ENCODE measurements around the gene SMIM23.
"Not testable (repeated sequence)": the region's sequence is repeated elsewhere in the genome, so short reads cannot be mapped to it uniquely, and the experiment has no call there.

SMIM23 gene

GRCh38 chr5:171773106-171773505, 12.5 kb upstream of the SMIM23 start:
- no peak for DNase-seq (ENCODE audit: low read depth in 2 of 2)

DNA sequence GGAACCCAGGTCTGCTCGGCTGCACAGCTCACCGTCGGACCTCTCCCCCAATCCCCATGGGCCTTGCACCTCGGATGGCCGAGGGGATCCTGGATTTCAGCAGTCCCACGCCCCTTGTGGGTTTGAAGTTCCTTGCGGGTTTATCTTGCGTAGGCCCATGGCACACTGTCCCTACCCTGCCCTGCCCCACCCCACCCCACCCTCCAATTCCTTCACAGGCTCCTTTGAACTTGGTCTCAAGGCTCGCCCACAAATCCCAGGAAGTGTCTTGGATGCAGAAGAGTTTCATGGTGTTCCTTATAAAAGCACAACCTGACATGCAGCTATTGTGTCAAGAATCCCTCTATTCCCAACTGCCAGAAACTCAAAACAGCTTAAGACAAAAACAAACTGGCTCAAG, 11.2 kb upstream of the SMIM23 start:
- DNase-seq (ENCODE audit: low read depth in 2 of 2) = no peak

GRCh38 chr5:171776213-171776612, 9.4 kb upstream of the SMIM23 start:
- no peak for DNase-seq (ENCODE audit: low read depth in 2 of 2)

- DNase-seq (ENCODE audit: low read depth in 2 of 2) = no peak
These were observed 8.6 kb upstream of the SMIM23 start for GRCh38 chr5:171776770-171777759.

DNA sequence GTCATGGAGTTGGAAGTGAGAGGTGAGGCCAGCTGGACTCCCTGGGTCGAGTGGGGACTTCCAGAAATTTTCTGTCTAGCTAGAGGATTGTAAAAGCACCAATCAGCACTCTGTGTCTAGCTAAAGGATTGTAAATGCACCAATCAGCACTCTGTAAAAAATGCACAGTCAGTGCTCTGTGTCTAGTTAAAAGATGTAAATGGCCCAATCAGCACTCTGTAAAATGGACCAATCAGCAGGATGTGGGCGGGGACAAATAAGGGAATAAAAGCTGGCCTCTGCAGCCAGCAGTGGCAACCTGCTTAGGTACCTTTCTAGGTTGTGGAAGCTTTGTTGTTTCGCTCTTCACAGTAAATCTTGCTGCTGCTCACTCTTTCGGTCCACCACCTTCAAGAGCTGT, 3.9 kb upstream of the SMIM23 start:
- not testable (repeated sequence) for DNase-seq (ENCODE audit: low read depth in 2 of 2)

DNA sequence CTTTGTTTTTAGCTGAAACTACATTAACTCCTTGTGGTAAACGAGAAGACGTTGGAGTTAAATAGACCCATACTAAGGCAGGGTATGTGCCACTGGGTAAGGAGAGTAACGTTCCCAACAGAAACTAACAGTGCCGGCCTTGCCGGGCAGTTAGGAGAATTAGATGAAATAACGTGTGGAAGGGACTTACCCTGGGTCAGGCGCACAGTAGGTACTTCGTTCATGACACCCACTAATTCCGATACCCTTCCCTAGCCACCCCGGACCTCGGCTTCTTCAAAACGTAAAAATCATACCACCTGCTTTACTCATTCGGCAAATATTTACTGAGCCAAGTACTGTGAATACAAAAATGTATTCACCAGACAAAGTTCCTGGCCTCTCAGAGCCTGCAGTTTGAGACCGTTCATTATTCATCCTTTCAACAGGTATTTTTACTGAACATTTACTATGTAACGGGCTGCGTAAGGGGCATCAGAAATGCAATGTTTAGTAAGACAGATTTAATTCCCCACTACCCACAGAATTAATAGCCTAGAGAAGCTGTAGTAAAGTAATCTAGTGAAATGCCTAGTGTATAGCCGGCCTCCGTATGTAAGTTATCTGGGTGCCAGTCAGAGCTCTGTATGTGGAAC, 3.2 kb upstream of the SMIM23 start:
- no peak for DNase-seq (ENCODE audit: low read depth in 2 of 2)

DNA sequence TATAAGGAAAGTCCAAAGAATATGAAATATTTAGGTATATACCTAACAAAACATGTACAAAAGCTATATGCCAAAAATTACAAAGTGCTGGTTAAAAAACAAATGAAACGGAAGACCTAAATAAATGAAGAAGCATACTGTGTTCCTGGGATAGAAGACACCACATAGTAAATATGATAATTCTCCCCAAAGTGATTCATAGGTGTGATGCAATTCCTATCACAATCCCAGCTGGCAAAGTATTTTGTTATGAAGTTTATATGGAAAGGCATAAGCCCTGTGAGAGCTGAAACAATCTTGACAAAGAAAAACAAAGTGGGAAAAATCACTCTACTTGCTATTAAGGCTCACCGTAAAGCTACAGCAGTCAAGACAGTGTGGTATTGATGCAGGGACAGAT, 2.6 kb upstream of the SMIM23 start:
- no peak for DNase-seq (ENCODE audit: low read depth in 2 of 2)

DNA sequence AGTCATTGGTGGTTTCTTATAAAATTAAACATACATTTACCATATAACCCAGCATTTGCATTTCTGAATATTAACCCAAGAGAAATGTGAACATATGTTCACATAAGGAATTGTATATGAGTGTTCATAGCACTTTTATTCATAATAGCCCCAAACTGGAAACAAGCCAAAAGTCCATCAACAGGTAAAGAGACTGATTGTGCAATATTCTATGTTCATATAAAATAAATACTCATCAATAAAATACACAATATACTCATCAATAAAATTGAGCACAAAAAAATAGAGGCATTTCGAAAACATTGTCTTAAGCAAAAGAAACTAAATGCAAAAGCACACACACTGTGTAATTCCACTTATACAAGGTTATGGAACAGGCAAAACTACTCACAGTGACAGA, 3.7 kb downstream of the SMIM23 start:
- DNase-seq (ENCODE audit: low read depth in 2 of 2) = no peak

DNA sequence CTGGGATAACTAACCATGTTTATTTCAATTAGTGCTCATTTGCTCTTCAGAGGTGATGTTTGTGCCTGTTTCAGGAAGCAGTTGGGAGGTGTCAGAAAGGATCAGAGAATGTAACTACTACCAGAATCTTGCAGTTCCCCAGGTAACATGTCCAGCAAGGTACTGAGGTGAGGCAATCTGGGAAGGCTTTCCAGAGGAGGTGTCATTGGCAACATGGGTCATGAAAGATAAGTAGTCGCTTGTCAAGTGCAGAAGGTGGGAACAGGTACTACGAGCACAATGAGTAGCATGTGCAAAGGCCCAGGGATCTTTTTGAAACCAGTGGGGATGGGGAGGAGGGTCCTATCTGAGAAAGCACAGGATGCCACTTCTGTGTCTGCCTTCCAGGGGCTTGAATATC, 4.8 kb downstream of the SMIM23 start:
- DNase-seq (ENCODE audit: low read depth in 2 of 2) = no peak

GRCh38 chr5:171794470-171794960, 8.9 kb downstream of the SMIM23 start:
- DNase-seq (ENCODE audit: low read depth in 2 of 2) = no peak

- DNase-seq (ENCODE audit: low read depth in 2 of 2) = no peak
These were observed 9.8 kb downstream of the SMIM23 start for GRCh38 chr5:171795381-171795780.

GRCh38 chr5:171796436-171796835, 10.8 kb downstream of the SMIM23 start:
- DNase-seq (ENCODE audit: low read depth in 2 of 2) = no peak

DNA sequence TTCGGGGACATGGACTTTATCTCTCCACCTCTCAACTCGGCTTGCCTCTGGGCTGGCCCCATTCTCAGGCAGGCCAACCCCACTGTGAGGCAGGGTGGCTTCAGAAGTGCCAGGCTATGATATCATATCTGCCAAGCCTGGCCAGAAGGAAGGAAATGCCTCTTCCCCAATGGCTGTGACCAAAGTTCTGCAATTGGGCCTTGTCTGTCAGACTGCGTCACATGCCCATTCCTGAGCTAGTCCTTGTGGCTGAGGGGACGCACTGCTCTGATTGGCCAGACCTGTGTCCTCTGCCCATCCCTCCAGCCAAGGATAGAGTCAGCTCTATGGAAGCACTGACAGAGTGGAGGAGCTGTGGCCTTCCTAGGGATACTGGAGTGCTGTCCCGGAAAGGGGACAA, 11.9 kb downstream of the SMIM23 start:
- DNase-seq (ENCODE audit: low read depth in 2 of 2) = no peak

DNA sequence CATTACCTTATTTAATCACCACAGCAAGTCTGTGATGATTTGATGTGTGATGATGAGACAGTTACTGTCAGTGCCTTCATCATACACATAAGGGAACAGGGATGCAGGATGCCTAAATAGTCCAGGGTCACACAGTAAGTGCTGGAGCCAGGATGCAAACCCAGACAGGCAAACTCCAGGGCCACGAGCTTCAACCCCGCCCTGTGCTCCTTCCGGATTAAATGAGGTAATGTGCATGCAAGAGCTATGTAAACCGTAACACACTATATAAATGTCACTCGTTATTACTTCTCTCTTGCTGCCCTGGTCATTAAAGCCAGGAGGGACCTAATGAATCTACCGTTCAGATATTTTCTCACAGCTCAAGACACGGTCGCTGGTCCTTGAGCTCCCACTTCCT, 12.8 kb downstream of the SMIM23 start:
- no peak for DNase-seq (ENCODE audit: low read depth in 2 of 2)

DNA sequence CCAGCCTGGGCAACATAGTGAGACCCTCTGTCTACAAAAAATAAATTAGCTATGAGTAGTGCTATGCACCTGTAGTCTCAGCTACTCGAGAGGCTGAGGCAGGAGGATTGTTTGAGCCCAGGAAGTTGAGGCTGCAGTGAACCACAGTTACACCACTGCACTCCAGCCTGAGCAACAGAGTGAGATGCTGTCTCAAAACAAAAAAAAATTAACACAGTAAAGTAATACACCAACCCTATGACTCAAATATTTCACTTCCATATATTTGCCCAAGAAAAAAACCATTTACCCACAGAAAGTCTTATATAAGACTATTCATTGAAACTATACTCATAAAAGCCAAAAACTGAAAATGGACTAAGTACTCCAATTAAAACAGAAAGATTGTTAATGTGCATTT, 16.2 kb downstream of the SMIM23 start:
- DNase-seq (ENCODE audit: low read depth in 2 of 2) = no peak

- no peak for DNase-seq (ENCODE audit: low read depth in 2 of 2)
These were observed 20.1 kb downstream of the SMIM23 start for GRCh38 chr5:171805746-171806145.

GRCh38 chr5:171806976-171807747, 21.5 kb downstream of the SMIM23 start:
- no peak for DNase-seq (ENCODE audit: low read depth in 2 of 2)

DNA sequence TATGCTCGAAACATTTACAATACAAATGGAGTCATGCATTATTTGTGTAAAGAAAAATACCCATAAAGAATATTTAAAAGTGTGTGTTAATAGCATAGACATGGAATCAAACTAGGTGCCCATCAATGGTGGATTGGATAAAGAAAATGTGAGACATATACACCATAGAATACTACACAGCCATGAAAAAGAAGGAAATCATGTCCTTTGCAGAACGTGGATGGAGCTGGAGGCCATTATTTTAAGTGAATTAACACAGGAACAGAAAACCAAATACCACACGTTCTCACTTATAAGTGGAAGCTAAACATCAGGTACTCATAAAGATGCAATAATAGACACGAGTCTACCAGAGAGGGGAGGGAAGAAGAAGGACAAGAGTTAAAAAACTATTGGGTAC, 22.8 kb downstream of the SMIM23 start:
- no peak for DNase-seq (ENCODE audit: low read depth in 2 of 2)

DNA sequence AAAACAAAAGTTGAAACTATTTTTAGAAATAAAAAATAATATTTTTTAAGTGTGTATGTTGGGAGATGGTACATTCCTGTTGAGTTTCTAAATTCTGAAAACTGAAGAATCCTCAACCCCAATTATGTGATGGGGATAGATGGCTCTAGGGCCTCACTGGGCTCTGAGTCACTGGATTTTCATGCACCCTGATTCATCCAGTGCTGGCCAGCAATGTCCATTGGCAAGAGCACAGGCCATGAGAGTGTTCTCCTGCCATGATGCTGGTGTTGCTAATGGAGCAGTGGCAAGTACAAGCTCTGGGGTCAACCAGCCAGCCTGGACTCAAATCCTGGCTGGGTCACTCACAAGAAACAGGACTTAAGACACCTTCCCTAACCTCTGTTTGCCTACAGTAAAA, 23.3 kb downstream of the SMIM23 start:
- no peak for DNase-seq (ENCODE audit: low read depth in 2 of 2)

DNA sequence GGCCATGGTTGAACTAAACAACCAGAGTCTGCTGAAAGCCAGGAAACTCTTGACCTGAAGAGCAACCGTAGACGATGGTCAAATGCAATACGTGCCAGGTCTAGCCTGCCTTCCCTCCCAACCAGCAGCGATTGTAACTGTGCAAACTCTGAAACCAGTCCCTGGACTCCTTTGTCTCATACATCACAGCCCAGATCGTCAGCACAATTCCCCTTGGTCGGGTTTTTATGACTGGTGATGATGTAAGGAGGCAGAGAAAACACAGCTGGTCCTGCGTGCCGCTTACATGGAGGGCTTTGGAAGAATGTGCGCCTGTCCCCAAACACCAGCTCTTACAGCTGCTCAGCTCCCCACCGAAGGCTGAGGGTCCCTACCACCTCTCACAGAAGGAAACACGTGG, 24.6 kb downstream of the SMIM23 start:
- DNase-seq (ENCODE audit: low read depth in 2 of 2) = no peak

DNA sequence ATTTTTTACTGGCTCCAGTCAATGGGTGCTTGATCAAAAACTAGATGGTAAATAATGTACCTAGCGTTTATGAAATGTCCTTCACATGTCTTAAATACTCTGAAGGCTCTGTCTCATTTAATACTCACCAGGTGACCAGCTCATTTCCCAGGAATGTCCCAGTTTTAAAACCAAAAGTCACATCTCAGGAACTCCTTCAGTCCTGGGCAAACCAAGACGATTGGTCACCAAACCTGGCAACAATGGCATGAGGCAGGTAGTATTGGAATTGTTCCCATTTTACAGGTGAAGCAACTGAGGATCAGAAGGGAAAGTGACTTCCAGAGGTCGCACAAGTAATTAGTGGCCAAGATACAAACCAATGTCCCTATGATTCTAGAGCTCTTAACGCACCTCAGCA, 27.7 kb downstream of the SMIM23 start:
- no peak for DNase-seq (ENCODE audit: low read depth in 2 of 2)

- DNase-seq (ENCODE audit: low read depth in 2 of 2) = no peak
These were observed 28.3 kb downstream of the SMIM23 start for GRCh38 chr5:171813813-171814490.

All from stimulated activated CD8-positive, alpha-beta memory T cell treated with anti-CD3 and anti-CD28 coated beads, Interleukin-7, amount 100 ng/mL, for 1 hour (primary cell).